BJ (cell line): ENCODE measurements around the gene CRYBB1. TPM values are rescaled to one million over a fixed set of nuclear protein-coding genes. Genes with fewer than 3 reads are reported as not detected.

Experiments used
- CTCF ChIA-PET: fragments of 350-600 bp; formaldehyde crosslinking; extraction: SDS; loops from one replicate; lab custom pipeline; 2021; ENCODE audit warnings: antibody characterized with exemption, inconsistent platforms; lab: Yijun Ruan, JAX
- POLR2A ChIA-PET: fragments of 300-600 bp; sonication (Branson Sonifier 250); formaldehyde crosslinking; extraction: SDS; loops from one replicate; lab custom pipeline; 2021; ENCODE audit warnings: antibody characterized with exemption; lab: Charles Lee
- DNase-seq: peaks from one replicate; pipeline ENCODE4 v3.0.0-alpha.2; 2011; ENCODE audit warnings: low read depth
- H3K27me3 ChIP-seq: 2 replicates; pipeline ENCODE4 v1.6.0; 2011; ENCODE audit warnings: low read length; ENCODE audit not compliant: control insufficient read depth, insufficient read depth
- H3K36me3 ChIP-seq: 2 replicates; pipeline ENCODE4 v1.5.1; 2011; ENCODE audit warnings: low read length; ENCODE audit not compliant: control insufficient read depth, insufficient read depth
- H3K4me3 ChIP-seq: 2 replicates; pipeline ENCODE4 v1.5.1; 2011; ENCODE audit warnings: low read depth, mild to moderate bottlenecking, control low read depth, low read length
- polyA plus RNA-seq: library from polyadenylated mRNA; depleted of rRNA; stranded (reverse); fragments of >200 nt; gene quantifications from 2 replicates; pipeline ENCODE4 v1.2.3, GENCODE V29; 2011
- TF ChIP-seq, protein P1 (sequence below): IDR thresholded peaks from 2 replicates; pipeline ENCODE4 v1.5.1; 2011; ENCODE audit warnings: low read depth, mild to moderate bottlenecking, control low read depth, inconsistent platforms, low read length, moderate library complexity; ENCODE audit not compliant: insufficient read depth

CRYBB1 gene
- polyA plus RNA-seq, 1 experiment: not detected

- CTCF ChIA-PET: no interaction called here
- TF ChIP-seq, protein P1, sequence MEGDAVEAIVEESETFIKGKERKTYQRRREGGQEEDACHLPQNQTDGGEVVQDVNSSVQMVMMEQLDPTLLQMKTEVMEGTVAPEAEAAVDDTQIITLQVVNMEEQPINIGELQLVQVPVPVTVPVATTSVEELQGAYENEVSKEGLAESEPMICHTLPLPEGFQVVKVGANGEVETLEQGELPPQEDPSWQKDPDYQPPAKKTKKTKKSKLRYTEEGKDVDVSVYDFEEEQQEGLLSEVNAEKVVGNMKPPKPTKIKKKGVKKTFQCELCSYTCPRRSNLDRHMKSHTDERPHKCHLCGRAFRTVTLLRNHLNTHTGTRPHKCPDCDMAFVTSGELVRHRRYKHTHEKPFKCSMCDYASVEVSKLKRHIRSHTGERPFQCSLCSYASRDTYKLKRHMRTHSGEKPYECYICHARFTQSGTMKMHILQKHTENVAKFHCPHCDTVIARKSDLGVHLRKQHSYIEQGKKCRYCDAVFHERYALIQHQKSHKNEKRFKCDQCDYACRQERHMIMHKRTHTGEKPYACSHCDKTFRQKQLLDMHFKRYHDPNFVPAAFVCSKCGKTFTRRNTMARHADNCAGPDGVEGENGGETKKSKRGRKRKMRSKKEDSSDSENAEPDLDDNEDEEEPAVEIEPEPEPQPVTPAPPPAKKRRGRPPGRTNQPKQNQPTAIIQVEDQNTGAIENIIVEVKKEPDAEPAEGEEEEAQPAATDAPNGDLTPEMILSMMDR: no peak
- H3K4me3 ChIP-seq: no peak overlapping the region
- POLR2A ChIA-PET: interaction anchor here (0.6 kb wide), 1 partner anchor 218 kb away, joined by 3 read pairs; no protein-coding TSS in a partner anchor
- peaks cover 14% of the 10 kb centered on the region for H3K27me3 ChIP-seq
- DNase-seq: no peak
- H3K36me3 ChIP-seq: no peaks in the 10 kb centered on the region
These were observed 30.2 kb upstream of the CRYBB1 start for GRCh38 chr22:26648011-26648497.

DNA sequence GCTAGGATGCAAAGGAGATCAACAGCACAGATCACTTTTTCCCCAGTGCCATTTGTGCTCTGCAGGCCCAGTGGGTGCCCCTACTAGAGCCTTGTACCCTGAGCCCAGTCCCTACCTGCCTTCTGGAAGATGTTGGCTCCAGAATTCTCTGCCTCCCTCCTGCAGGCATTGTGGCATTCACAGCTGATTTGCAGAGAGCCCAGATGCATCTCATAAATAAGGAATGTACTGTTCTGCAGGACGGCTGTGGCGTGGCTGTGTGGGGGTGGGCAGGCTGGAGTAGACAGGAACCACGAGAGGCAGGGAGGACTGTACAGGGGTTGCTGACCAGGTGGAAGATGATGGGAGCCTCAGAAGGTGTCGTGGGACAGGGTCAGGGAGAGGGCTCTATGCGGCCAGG lies 28.3 kb upstream of the CRYBB1 start:
- Histone ChIP-seq H3K36me3 (no peaks in the 10 kb centered on the region), H3K4me3 (no peak overlapping the region), H3K27me3 (peaks cover 7% of the 10 kb centered on the region)
- ChIA-PET CTCF (interaction anchor here (0.6 kb wide), 1 partner anchor 54 kb away, joined by 3 read pairs; no protein-coding TSS in a partner anchor), POLR2A (interaction anchor here (0.6 kb wide), 1 partner anchor 147 kb away, joined by 3 read pairs; no protein-coding TSS in a partner anchor)
- TF ChIP-seq, protein P1: no peak
- no peak for DNase-seq

- Histone ChIP-seq H3K27me3 (peaks cover 8% of the 10 kb centered on the region), H3K36me3 (no peaks in the 10 kb centered on the region), H3K4me3 (no peak overlapping the region)
- CTCF ChIA-PET: no interaction called here
- TF ChIP-seq, protein P1: no peak
- no peak for DNase-seq
- POLR2A ChIA-PET: interaction anchor here (0.7 kb wide), 1 partner anchor 147 kb away, joined by 13 read pairs; no protein-coding TSS in a partner anchor
These were observed 25.7 kb upstream of the CRYBB1 start for GRCh38 chr22:26643418-26644100.

GRCh38 chr22:26642465-26643417 lies 24.9 kb upstream of the CRYBB1 start:
- DNase-seq: no peak
- CTCF ChIA-PET: interaction anchor here (0.6 to 1.0 kb wide), 2 partner anchors 94 to 143 kb away, joined by 3 to 4 read pairs; no protein-coding TSS in a partner anchor
- TF ChIP-seq, protein P1: no peak
- POLR2A ChIA-PET: no interaction called here
- H3K4me3 ChIP-seq: no peak overlapping the region
- no peaks in the 10 kb centered on the region for H3K36me3 ChIP-seq
- H3K27me3 ChIP-seq: peaks cover 9% of the 10 kb centered on the region
